Measurements from ENCODE around the gene KIAA0040.

DNA sequence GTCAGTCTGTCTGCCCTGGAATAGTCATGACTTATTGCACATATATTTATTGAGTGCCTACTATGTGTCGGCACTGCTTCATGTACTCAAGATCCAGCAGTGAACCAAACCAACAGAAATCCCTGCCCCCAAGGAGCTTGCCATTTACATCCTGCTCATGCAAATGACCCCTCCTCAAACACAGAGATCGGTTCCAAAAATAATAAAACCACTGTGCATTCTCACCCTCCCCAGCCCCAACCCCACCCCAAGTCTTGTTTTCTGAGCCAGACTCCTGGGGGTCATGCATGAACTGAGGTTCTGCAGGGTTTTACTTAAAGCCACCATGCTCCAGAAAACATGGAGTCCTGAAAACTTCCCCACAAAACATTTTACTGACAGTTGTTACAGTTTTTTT is 61.9 kb downstream of the KIAA0040 start:
- TF ChIP-seq POLR2AphosphoS5 (IDR thresholded peaks at IDR 0.05) (no peak), POLR2A (IDR thresholded peaks at IDR 0.05) (no peak)
- TF ChIP-seq, protein P1, sequence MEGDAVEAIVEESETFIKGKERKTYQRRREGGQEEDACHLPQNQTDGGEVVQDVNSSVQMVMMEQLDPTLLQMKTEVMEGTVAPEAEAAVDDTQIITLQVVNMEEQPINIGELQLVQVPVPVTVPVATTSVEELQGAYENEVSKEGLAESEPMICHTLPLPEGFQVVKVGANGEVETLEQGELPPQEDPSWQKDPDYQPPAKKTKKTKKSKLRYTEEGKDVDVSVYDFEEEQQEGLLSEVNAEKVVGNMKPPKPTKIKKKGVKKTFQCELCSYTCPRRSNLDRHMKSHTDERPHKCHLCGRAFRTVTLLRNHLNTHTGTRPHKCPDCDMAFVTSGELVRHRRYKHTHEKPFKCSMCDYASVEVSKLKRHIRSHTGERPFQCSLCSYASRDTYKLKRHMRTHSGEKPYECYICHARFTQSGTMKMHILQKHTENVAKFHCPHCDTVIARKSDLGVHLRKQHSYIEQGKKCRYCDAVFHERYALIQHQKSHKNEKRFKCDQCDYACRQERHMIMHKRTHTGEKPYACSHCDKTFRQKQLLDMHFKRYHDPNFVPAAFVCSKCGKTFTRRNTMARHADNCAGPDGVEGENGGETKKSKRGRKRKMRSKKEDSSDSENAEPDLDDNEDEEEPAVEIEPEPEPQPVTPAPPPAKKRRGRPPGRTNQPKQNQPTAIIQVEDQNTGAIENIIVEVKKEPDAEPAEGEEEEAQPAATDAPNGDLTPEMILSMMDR (IDR thresholded peaks at IDR 0.05): no peak
